Activated CD4-positive, alpha-beta T cell treated with anti-CD3 and anti-CD28 coated beads, Interleukin-2, amount 50 U/mL, for 4 hours (primary cell): ENCODE data around the gene PIGQ.

Source experiments
- DNase-seq, 2 experiments: peaks; one replicate each; pipeline ENCODE4 v3.0.0-alpha.2; 2020

The PIGQ gene

GRCh38 chr16:630815-631405, 61.1 kb downstream of the PIGQ start, which contains the start of gene WFIKKN1:
WFIKKN1 (plus strand) TSS chr16:630985; CDS start chr16:631254, 269 bp downstream.
- DNase-seq, result no peak

GRCh38 chr16:631808-632358, 62.1 kb downstream of the PIGQ start:
- no peak for DNase-seq

DNA sequence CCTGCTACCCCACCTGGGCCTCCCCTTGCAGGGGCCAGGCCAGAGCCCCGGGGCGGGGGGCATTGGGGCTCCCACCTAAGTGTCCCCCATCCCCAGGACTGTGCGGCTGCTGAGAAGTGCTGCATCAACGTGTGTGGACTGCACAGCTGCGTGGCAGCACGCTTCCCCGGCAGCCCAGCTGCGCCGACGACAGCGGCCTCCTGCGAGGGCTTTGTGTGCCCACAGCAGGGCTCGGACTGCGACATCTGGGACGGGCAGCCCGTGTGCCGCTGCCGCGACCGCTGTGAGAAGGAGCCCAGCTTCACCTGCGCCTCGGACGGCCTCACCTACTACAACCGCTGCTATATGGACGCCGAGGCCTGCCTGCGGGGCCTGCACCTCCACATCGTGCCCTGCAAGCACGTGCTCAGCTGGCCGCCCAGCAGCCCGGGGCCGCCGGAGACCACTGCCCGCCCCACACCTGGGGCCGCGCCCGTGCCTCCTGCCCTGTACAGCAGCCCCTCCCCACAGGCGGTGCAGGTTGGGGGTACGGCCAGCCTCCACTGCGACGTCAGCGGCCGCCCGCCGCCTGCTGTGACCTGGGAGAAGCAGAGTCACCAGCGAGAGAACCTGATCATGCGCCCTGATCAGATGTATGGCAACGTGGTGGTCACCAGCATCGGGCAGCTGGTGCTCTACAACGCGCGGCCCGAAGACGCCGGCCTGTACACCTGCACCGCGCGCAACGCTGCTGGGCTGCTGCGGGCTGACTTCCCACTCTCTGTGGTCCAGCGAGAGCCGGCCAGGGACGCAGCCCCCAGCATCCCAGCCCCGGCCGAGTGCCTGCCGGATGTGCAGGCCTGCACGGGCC, 62.9 kb downstream of the PIGQ start:
- DNase-seq, result no peak

- DNase-seq, result no peak
These were observed 63.7 kb downstream of the PIGQ start for GRCh38 chr16:633336-634050.
